GM19023 (cell line): ENCODE measurements around the gene ANKH.

Experiments used
- ATAC-seq: cut with Tn5 transposase; IDR thresholded peaks from one replicate; pipeline ENCODE4 v1.9.1; 2021; ENCODE audit warnings: mild to moderate bottlenecking, moderate library complexity; ENCODE audit not compliant: unreplicated experiment

The ANKH gene

DNA sequence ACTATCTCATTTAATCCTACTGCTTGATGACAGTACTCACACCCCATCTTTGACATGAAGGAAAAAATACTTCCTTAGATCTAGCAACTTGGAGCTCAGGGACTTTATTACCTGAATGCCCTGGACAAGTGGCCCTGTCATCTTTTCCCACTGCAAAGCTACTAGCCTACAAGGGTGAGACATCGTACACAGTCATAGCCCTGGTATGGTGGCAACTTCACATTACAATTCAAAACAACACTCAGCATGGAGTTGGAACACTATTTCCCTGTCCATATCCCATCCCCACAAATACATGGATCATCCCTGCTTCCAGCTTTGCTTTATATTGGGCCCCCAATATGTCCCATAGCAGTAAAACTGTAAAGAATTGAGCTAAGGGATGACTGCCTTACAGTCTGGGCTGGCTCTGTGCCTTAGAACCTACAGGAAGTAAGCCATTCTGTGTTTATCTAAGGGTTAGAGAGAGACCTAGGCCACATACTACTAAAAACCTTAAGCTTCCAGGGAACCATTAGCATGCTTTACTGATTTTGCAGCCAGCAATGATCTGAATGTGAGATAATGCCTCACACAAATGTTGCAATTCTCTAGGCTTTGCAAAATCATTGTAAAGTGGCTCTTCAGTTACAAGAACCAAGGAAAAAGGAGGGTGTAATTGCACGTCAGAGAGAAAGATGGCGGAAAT, 151.2 kb downstream of the ANKH start:
- no peak for ATAC-seq

DNA sequence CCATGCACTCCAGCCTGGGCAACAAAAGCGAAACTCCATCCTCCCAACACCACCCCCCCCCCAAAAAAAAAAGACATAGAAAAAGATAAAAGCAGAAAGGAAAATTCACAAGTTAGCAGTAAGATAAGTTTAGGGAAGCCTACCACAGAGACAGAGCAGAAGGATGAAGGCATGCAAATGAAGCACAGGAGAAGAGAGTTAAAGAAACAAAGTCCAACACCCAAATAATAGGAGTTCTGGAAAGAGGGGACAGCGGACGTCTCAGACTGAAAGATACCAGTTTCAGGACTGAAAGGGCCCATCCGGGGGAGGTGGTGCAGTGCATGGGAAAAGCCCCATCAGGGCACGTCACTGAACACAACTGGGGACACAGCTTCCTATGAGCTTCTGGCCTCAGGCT, 152.8 kb downstream of the ANKH start:
- no peak for ATAC-seq

DNA sequence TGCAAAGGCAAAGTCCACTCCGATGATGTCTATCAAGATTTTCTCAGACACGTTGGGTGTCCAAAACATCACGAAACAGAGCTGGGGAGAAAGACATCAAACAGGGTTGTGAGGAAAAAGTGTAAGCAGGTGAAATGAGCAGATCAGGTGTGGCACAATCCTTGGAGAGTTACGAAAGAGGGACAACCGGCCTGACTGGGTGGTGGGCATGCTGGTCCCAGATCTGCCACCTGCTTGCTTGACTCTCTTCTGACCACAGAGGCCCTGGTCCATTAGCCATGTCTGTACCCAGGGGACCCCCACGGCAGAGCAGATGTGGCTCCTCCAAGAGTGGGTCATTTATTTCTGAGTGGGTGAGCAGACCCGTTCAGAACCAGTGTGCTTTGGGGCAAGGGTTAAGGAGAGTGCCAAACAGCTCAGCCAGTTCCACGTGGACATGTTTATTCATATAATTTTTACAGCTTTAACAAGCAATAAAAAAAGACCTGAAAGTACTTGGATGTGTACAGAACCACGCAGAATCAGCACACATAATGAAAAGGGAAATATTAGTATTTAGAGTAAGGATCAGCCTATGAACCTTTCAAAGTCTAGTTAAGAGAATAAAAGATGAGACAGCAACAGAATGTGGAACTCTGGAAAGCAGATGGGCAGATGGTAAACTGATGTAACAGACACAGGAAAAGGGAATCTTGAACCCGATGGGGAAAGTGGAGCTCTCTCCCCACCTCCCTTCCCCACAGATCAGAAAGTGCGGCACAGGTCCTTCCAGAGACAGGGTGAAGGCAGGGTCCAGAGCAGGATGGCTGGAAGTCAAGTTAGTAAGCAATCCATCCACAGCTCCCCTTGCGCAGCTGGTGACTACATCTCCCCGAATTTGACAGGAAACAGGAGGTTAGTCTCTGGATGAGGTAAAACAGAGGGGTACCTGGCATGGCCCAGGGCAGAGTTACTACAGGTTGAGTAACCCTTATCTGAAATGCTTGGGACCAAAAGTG, 154.5 kb downstream of the ANKH start:
- no peak for ATAC-seq

- ATAC-seq = no peak
Measured at GRCh38 chr5:14715481-14715880, 156.1 kb downstream of the ANKH start.

DNA sequence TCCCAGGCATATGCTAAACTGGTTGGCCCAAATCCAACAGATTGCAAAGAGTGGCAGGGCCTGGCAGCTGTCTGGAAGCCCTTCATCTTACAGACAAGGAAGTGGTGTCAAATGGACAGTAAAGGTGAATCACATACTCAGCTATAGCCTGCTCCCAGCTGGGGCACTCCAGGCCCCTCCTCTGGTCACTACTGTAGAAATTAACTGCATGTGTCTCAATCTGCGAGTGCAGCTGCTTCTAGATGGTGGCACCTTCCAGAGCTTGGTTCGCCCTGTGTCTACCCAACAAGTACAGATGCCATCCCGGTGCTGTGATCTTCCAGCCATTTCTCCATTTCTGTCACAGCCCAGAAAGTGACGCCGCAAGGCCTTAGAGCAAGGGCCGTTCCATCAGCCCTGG, 156.9 kb downstream of the ANKH start:
- ATAC-seq = no peak

GRCh38 chr5:14713476-14714390, 157.8 kb downstream of the ANKH start:
- ATAC-seq = no peak

- no peak for ATAC-seq
Measured at GRCh38 chr5:14712666-14713065, 158.9 kb downstream of the ANKH start.

GRCh38 chr5:14712131-14712530, 159.4 kb downstream of the ANKH start:
- ATAC-seq = no peak

DNA sequence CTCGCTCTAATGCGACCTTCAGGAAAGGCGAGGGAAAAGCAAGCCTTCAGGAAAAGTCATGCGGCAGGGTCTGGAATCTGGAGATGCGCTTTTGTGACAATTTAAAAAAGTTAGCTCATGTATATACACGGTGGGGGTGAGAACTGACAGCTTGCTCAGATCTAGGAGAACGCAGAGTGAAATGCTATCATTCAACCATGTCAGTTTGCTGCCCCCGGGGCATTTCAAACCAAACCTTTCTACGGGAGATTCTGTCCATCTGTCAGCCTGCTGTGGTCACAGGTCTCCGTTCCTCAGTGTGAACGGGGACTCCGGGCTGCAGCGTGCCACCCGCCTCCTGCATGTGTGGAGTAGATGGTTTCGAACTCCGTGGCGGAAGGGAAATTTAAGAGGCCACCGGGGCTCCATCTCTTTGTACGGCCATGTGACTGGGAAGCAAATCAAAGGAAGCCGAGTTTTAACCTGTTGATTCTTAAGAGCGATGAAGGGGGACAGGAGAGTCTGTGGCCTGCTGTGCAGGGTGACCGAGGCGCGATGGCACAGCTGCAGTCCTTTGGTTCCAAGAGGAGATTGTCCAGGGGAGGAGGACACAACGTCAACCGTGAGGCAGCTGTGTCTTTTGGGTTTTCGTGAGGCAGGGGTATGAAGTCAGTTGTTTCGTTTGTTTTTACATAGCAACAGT, 161.1 kb downstream of the ANKH start:
- no peak for ATAC-seq

DNA sequence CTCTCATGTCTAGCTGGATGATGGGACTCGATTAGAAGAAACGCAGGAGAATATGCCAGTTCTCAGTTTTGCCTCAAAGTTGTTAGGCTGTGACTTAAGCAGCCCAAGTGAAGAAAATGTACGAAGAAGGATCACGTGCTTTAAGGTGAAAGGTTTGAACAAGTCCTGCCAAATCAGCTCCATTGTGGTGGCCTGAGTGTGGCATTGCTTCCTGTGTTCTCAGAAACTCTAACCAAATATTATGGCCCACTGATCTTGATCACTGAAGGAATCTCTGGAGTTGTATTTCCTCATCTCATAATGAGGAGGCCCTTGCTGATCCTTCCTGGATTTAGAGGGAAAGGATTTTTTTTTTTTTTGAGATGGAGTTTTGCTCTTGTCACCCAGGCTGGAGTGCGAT, 163.0 kb downstream of the ANKH start:
- ATAC-seq = no peak

GRCh38 chr5:14707811-14708390, 163.7 kb downstream of the ANKH start:
- no peak for ATAC-seq

DNA sequence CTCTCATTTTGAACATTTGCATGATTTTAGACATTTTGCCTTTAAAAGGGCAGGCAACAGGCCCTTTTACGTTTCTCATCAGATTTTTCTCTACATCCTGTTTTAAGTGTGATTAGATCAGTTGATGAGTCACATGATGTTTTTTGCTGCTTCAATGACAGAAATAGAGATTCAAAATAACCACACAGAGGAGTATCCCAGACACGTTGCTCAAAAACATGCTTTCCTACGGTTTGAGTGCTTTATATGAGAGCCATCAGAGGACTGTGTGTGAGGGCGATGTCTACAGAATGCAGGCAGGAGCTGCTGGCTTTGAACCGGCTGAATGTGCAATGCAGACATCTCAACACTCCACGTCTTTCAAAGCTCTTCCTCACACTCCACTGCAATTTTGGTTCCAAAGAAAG, 165.0 kb downstream of the ANKH start:
- no peak for ATAC-seq

- no peak for ATAC-seq
Measured at GRCh38 chr5:14705556-14705955, 166.0 kb downstream of the ANKH start.

- no peak for ATAC-seq
Measured at GRCh38 chr5:14702238-14702839, 169.2 kb downstream of the ANKH start.

- no peak for ATAC-seq
Measured at GRCh38 chr5:14701556-14701955, 170.0 kb downstream of the ANKH start.

DNA sequence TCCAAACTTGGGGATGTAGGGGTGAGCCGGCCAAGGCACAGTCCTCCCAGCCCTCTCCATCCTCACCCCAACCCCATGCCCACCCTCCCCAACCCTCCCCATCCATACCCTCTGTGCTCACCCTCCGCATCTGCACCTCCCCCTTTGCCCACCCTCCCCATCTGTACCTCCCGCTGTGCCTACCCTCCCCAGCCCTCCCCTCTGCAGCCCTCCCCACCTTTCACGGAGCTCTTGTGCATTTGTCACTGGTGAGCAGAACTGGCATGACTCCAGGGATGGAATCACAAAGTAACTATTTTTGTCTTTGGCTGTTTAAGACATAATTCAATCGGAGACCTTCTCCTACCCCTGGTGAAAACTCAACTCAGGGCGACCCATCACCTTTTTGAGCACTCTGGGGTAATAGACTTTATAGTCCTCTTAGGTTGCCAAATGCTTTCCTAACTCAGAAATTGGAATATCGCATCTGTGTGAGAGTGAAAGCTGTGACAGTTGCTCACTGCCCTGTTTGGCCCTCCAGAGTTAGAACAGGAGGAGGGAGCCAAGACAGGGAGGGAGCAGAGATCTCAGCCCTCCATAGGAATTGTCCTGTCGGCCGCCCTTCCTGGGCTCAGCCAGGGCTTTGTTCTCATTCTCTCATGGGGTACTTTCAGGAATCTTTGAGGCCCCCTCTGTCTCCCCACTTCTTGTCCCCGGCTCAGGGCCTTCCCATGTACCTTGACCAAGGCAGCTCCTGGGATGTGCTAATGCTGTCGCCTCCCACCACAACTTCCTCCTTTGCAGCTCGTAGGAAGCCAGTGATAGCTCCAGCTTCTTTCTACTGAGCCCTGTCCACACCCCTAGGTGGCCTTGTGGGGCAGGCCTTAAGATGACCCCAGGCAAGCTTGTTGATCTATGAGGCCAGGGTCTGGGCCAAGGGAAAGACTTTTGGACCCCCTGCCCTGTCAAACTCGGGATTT, 170.8 kb downstream of the ANKH start:
- no peak for ATAC-seq

GRCh38 chr5:14699807-14700400, 171.7 kb downstream of the ANKH start:
- ATAC-seq = no peak

DNA sequence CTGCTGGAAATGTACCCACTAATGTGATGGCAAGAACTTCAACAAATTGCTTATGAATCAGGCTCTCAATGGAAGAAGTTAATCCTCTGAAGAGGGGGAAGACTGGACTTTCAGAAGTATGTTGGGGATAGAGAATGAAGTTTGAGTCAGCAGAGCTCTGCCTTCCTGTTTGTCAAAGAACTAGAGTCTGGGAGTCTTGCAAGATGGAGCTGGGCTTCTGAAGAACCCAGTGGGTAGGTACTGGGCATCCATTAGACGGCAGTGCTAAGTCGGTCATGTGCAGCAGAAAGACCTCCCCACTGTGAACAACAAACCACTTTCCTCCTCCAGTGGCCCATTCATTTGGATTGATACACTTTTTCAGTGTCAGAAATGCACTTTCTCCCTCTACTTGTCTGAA, 172.4 kb downstream of the ANKH start:
- ATAC-seq = no peak
